GM12865 (cell line): ENCODE results near the gene SH3TC1.
A peak's percentile ranks its signal among the peaks of the same experiment; 100 is the strongest.

Experiments
- DNase-seq: peaks from one replicate; pipeline ENCODE4 v3.0.0; 2010; ENCODE audit warnings: low read depth
- H3K4me3 ChIP-seq: 2 replicates; pipeline ENCODE4 v1.5.1; 2011; ENCODE audit warnings: mild to moderate bottlenecking, low read depth, low read length, control low read depth
- CTCF ChIP-seq: IDR thresholded peaks from 2 replicates; pipeline ENCODE4 v1.5.1; 2011; ENCODE audit warnings: low read length, control low read depth, low read depth, inconsistent platforms; ENCODE audit not compliant: insufficient read depth; ENCODE audit errors: missing control alignments

SH3TC1 gene

GRCh38 chr4:8185295-8185694 is 13.8 kb upstream of the SH3TC1 start:
- TF ChIP-seq CTCF, result no peak
- no peak for DNase-seq

GRCh38 chr4:8185930-8186329 is 13.2 kb upstream of the SH3TC1 start:
- no peak overlapping the region for H3K4me3 ChIP-seq
- TF ChIP-seq CTCF, result no peak
- DNase-seq, result no peak

More at GRCh38 chr4:8185295-8185694, 13.8 kb upstream of the SH3TC1 start:
- no peak overlapping the region for H3K4me3 ChIP-seq

GRCh38 chr4:8188085-8188484 is 11.0 kb upstream of the SH3TC1 start:
- H3K4me3 ChIP-seq, result no peak overlapping the region
- no peak for TF ChIP-seq CTCF
- DNase-seq, result no peak

GRCh38 chr4:8188743-8189550 is 10.1 kb upstream of the SH3TC1 start:
- TF ChIP-seq CTCF, result no peak
- DNase-seq, result no peak
- no peak overlapping the region for H3K4me3 ChIP-seq

- DNase-seq, result peak; percentile 15
- TF ChIP-seq CTCF, result no peak
- H3K4me3 ChIP-seq, result no peak overlapping the region
Observed at GRCh38 chr4:8189551-8190466, 9.3 kb upstream of the SH3TC1 start.

- peak; percentile 85 for DNase-seq
- H3K4me3 ChIP-seq, result no peak overlapping the region
- no peak for TF ChIP-seq CTCF
Observed at GRCh38 chr4:8191136-8191747, 7.8 kb upstream of the SH3TC1 start.
